Naive thymus-derived CD4-positive, alpha-beta T cell (primary cell): ENCODE measurements around the gene MRPS34. TPM values are rescaled to one million over a fixed set of nuclear protein-coding genes. Genes with fewer than 3 reads are reported as not detected.

ENCODE experiments used
- ATAC-seq: fragments of 150-1000 bp; cut with Tn5 transposase; 2 replicates; pipeline ENCODE4 v1.10.0; 2021; ENCODE audit warnings: mild to moderate bottlenecking, moderate library complexity
- CTCF ChIA-PET: fragments of 350-600 bp; sonication (Branson Sonifier 250); formaldehyde crosslinking; loops from one replicate; lab custom pipeline; 2021; ENCODE audit warnings: antibody characterized with exemption; lab: Charles Lee
- POLR2A ChIA-PET: fragments of 350-600 bp; sonication (Branson Sonifier 250); formaldehyde crosslinking; loops from one replicate; lab custom pipeline; 2021; ENCODE audit warnings: antibody characterized with exemption, inconsistent platforms; lab: Charles Lee
- DNase-seq, 9 donors: peaks; one replicate each; pipeline versions ENCODE4 v3.0.0 to v3.0.0-alpha.2; 2020 to 2022; ENCODE audit warnings: mixed read lengths in 1 of 9
- H3K27ac ChIP-seq: one replicate; pipeline ENCODE4 v1.7.0; 2013; ENCODE audit warnings: mild to moderate bottlenecking, low read depth, low read length, moderate library complexity
- H3K27me3 ChIP-seq, 2 donors: one replicate each; pipeline ENCODE4 v1.7.0; 2013; ENCODE audit warnings: low read length in 2 of 2, mild to moderate bottlenecking in 2 of 2, moderate library complexity in 2 of 2; ENCODE audit not compliant: control insufficient read depth in 2 of 2, insufficient read depth in 2 of 2
- H3K36me3 ChIP-seq, 3 experiments: 1 replicate in 2 of 3; 2 replicates in 1 of 3; pipeline ENCODE4 v1.7.0; 2013; ENCODE audit warnings: low read length in 3 of 3, mild to moderate bottlenecking in 3 of 3, moderate library complexity in 1 of 3; ENCODE audit not compliant: insufficient read depth in 3 of 3, control insufficient read depth in 2 of 3
- H3K4me1 ChIP-seq, 2 donors: one replicate each; pipeline ENCODE4 v1.7.0; 2013; ENCODE audit warnings: low read length in 2 of 2, mild to moderate bottlenecking in 2 of 2, moderate library complexity in 1 of 2; ENCODE audit not compliant: control insufficient read depth in 2 of 2, insufficient read depth in 2 of 2
- H3K4me3 ChIP-seq: 2 replicates; pipeline ENCODE4 v1.7.0; 2013; ENCODE audit warnings: mild to moderate bottlenecking, low read length
- H3K9me3 ChIP-seq, 3 experiments: 1 replicate in 2 of 3; 2 replicates in 1 of 3; pipeline ENCODE4 v1.7.0; 2013; ENCODE audit warnings: low read length in 3 of 3; ENCODE audit not compliant: control insufficient read depth in 2 of 3
- H3K27ac Mint-ChIP-seq, 9 donors: one replicate each; pipeline ENCODE4 v1.8.0; 2020 to 2022; ENCODE audit warnings: mixed read lengths in 9 of 9, mild to moderate bottlenecking in 8 of 9, moderate library complexity in 5 of 9, inconsistent platforms in 2 of 9
- H3K27me3 Mint-ChIP-seq, 5 donors: one replicate each; pipeline ENCODE4 v1.8.0; 2021 to 2022; ENCODE audit warnings: mixed read lengths in 5 of 5, mild to moderate bottlenecking in 1 of 5
- H3K36me3 Mint-ChIP-seq, 5 donors: one replicate each; pipeline ENCODE4 v1.8.0; 2020 to 2022; ENCODE audit warnings: mixed read lengths in 5 of 5, mild to moderate bottlenecking in 3 of 5, inconsistent platforms in 1 of 5
- H3K4me1 Mint-ChIP-seq, 7 donors: one replicate each; pipeline ENCODE4 v1.8.0; 2020 to 2022; ENCODE audit warnings: mixed read lengths in 7 of 7, mild to moderate bottlenecking in 3 of 7, inconsistent platforms in 1 of 7
- H3K4me3 Mint-ChIP-seq, 10 donors: one replicate each; pipeline ENCODE4 v1.8.0; 2020 to 2022; ENCODE audit warnings: mild to moderate bottlenecking in 10 of 10, mixed read lengths in 10 of 10, moderate library complexity in 6 of 10, inconsistent platforms in 2 of 10
- H3K9me3 Mint-ChIP-seq, 11 donors: one replicate each; pipeline ENCODE4 v1.8.0; 2020 to 2022; ENCODE audit warnings: mixed read lengths in 11 of 11, mild to moderate bottlenecking in 4 of 11, inconsistent platforms in 1 of 11, moderate library complexity in 1 of 11
- intact Hi-C, 2 donors: fragments of 100-400 bp; cut with micrococcal nuclease; formaldehyde crosslinking; loops; one replicate each; pipeline ENCODE4 v1.15.1; 2023
- polyA plus RNA-seq, 2 donors: library from polyadenylated mRNA; unstranded; fragments of 300-500 nt; fragmentation: Illumina TruSeq; gene quantifications; one replicate each; pipeline ENCODE4 v1.2.3, GENCODE V29; 2021
- total RNA-seq, 6 experiments: library from RNA in 5 of 6; stranded (reverse) in 5 of 6; gene quantifications; 1 replicate in 5 of 6; 2 replicates in 1 of 6; pipeline ENCODE4 v1.2.3 and lab custom pipeline; 2021 to 2026

Gene MRPS34
- total and polyA plus RNA-seq, 7 experiments from 2014 or later, result 41.6 to 162 (median 60.9) TPM

DNA sequence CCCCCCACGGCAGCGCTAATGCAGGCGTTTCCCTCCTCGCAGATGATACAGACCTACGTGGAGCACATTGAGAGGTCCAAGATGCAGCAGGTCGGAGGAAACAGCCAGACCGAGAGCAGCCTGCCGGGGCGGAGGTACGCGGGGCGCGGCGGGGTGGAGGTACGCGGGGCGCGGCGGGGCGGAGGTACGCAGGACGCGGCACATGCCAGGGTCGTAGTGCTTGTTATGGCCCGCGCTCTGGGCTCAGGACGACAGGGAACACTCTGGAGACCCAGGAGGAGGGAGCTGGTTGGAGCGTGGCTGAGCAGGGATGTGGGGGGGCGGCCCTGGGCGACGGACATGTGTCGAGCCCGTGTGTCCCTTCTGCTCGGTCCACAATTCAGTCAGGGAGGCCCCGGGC lies 43.5 kb downstream of the MRPS34 start:
- no peaks in the 10 kb centered on the region for H3K27me3 Mint-ChIP-seq
- no peak overlapping the region for H3K4me3 ChIP-seq
- intact Hi-C loops, result no loop called here
- no peaks in the 10 kb centered on the region for H3K9me3 Mint-ChIP-seq
- ATAC-seq, result no peak
- ChIA-PET CTCF (no interaction called here), POLR2A (interaction anchor here (0.9 kb wide), 1 partner anchor 24 kb away, joined by 4 read pairs; the partner anchor contains the start of gene MAPK8IP3)
- H3K4me1 Mint-ChIP-seq, result peaks cover 2 to 9% (median 8%) of the 10 kb centered on the region in 7 donors
- H3K9me3 ChIP-seq, result no peaks in the 10 kb centered on the region
- H3K36me3 ChIP-seq, result peaks cover 0 to 85% (median 11%) of the 10 kb centered on the region in 3 experiments
- no peaks in the 10 kb centered on the region for H3K27me3 ChIP-seq
- H3K27ac ChIP-seq, result no peak overlapping the region
- no peak for DNase-seq
- H3K4me3 Mint-ChIP-seq, result no peak overlapping the region
- peaks cover 6 to 19% (median 9%) of the 10 kb centered on the region in 5 donors for H3K36me3 Mint-ChIP-seq
- peak overlapping the region in 1 of 9 donors; percentile 22 for H3K27ac Mint-ChIP-seq
- H3K4me1 ChIP-seq, result no peaks in the 10 kb centered on the region

DNA sequence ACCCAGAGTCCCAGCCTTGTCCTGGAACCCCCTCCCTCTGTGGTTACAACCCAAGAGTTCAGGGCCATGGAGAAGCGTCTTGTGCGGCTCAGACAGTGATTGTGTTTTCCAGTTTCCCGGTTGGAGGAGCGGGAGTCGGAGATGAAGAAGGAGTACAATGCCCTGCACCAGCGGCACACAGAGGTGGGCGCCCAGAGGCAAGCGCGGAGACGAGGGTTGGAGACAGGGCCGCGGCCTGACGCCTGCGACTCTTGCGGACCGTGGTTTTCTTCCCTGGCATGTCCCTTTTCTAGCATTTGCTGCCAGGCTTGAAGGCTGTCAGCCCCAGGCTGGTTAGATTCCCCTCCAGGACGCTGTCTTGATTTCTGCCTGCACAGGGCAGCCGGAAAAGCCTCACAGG lies 43.9 kb downstream of the MRPS34 start:
- ATAC-seq (no peak), DNase-seq (no peak)
- Mint-ChIP-seq H3K36me3 (peaks cover 6 to 18% (median 9%) of the 10 kb centered on the region in 5 donors), H3K4me1 (peaks cover 2 to 9% (median 8%) of the 10 kb centered on the region in 7 donors), H3K9me3 (no peaks in the 10 kb centered on the region), H3K4me3 (no peak overlapping the region), H3K27ac (peak overlapping the region in 2 of 9 donors; percentile 22 to 67), H3K27me3 (no peaks in the 10 kb centered on the region)
- Histone ChIP-seq H3K36me3 (peaks cover 0 to 84% (median 11%) of the 10 kb centered on the region in 3 experiments), H3K27ac (no peak overlapping the region), H3K27me3 (no peaks in the 10 kb centered on the region), H3K4me3 (no peak overlapping the region), H3K4me1 (no peaks in the 10 kb centered on the region), H3K9me3 (no peaks in the 10 kb centered on the region)
- POLR2A ChIA-PET, result no interaction called here
- intact Hi-C loops, result no loop called here
- CTCF ChIA-PET, result no interaction called here

DNA sequence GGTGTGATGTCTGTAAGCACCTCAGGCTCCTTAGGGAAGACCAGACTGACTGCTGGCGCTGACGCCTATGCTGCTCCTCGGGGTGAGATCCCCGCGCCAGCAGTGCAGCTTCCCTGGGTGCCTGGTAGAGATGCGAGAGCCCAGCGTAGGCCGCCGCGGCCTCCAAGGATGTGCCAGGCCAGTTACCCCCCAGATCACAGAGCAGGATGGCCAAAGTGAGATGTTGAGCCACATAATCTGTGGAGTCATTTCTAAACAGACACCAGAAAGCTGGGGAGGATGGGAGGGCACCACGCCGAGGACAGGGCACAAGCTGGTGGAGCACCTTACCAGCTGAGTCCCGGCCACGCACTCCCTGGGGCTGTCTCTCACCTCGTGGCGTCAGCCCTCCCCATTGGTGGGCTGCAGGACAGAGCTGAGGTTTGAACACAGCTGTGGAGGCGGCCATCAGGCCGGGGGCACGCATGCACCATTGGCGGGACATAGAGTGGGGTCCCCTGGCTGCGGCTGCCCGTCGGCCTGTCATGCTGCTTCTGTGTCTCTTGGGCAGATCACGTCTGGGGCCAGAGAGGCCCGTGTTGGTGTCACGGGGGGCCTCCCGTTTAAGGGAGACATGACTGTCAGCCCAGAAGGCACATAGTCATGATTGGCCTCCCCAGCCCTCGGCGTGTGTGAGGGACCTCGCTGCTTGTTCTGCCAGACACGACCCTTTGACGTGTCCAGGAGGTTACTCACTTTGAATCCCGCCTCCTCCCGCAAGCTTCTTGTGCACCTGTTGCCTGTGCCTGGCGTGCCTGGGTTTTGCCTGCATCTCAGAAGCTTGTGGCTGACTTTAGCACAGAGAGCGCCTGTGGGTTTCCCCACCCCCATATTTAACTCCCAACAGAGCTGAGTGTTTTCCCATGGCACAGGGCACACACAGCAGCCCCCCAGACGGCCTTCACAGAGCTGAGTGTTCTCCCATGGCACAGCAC lies 45.0 kb downstream of the MRPS34 start:
- H3K4me3 ChIP-seq, result no peak overlapping the region
- Mint-ChIP-seq H3K36me3 (peaks cover 6 to 18% (median 9%) of the 10 kb centered on the region in 5 donors), H3K27ac (peak overlapping the region in 2 of 9 donors; percentile 19 to 78), H3K4me3 (no peak overlapping the region), H3K27me3 (no peaks in the 10 kb centered on the region), H3K9me3 (no peaks in the 10 kb centered on the region), H3K4me1 (peaks cover 9 to 19% (median 17%) of the 10 kb centered on the region in 7 donors)
- no peaks in the 10 kb centered on the region for H3K27me3 ChIP-seq
- POLR2A ChIA-PET, result interaction anchor here (0.7 kb wide), 1 partner anchor 116 kb away, joined by 3 read pairs; the partner anchor contains the start of genes CRAMP1 and IFT140
- ATAC-seq, result no peak
- intact Hi-C loops, result no loop called here
- no peak for DNase-seq
- H3K9me3 ChIP-seq, result no peaks in the 10 kb centered on the region
- H3K36me3 ChIP-seq, result peaks cover 0 to 73% (median 11%) of the 10 kb centered on the region in 3 experiments
- CTCF ChIA-PET, result no interaction called here
- H3K4me1 ChIP-seq, result peaks cover 9 to 10% of the 10 kb centered on the region in 2 donors
- H3K27ac ChIP-seq, result no peak overlapping the region

DNA sequence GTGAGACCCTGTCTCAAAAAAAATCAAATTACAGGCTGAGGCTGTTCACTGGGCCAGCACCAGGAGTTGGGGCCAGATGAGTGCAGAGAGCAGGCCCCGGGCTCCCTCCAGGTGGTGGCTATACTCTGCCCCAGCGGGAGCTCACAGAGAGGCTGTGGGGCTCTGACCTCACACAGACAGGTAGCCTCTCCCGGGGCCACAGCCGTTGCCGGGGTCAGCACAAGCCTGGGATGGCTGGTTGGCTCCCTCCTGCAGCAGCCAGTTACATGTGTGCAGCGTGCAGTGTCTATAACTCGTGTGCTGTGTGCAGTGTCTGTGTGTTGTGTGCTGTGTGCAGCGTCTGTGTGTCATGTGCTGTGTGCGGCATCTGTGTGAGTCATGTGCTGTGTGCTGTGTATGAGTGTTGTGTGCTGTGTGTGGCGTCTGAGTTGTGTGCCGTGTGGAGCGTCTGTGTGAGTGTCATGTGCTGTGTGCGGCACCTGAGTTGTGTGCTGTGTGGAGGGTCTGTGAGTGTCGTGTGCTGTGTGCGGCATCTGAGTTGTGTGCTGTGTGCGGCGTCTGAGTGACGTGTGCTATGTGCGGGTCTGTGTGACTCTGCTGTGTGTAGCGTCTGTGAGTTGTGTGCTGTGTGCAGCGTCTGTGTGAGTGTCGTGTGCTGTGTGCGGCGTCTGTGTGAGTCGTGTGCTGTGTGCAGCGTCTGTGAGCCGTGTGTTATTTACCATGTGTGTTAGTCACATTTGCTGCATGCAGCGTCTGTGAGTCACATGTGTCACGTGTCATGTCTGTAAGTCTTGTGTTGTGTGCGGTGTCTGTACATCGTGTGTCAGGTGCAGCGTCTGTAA lies 46.1 kb downstream of the MRPS34 start:
- H3K27me3 Mint-ChIP-seq, result no peaks in the 10 kb centered on the region
- H3K9me3 Mint-ChIP-seq, result no peaks in the 10 kb centered on the region
- H3K36me3 Mint-ChIP-seq, result peaks cover 6 to 15% (median 9%) of the 10 kb centered on the region in 5 donors
- H3K9me3 ChIP-seq, result no peaks in the 10 kb centered on the region
- CTCF ChIA-PET, result no interaction called here
- H3K27me3 ChIP-seq, result no peaks in the 10 kb centered on the region
- peaks cover 16 to 27% (median 24%) of the 10 kb centered on the region in 7 donors for H3K4me1 Mint-ChIP-seq
- intact Hi-C loops, result no loop called here
- ATAC-seq (no peak), DNase-seq (no peak)
- H3K27ac ChIP-seq, result no peak overlapping the region
- H3K4me3 Mint-ChIP-seq, result no peak overlapping the region
- H3K36me3 ChIP-seq, result peaks cover 0 to 63% (median 11%) of the 10 kb centered on the region in 3 experiments
- no peak overlapping the region for H3K4me3 ChIP-seq
- peaks cover 16 to 18% of the 10 kb centered on the region in 2 donors for H3K4me1 ChIP-seq
- POLR2A ChIA-PET, result interaction anchor here (1.0 kb wide), 1 partner anchor 46 kb away, joined by 3 read pairs; the partner anchor contains the start of genes EME2 and MRPS34
- H3K27ac Mint-ChIP-seq, result peak overlapping the region in 5 of 9 donors; percentile 2 to 78 (median 35)

GRCh38 chr16:1724491-1724890 lies 48.4 kb downstream of the MRPS34 start:
- no peak overlapping the region for H3K27ac ChIP-seq
- Mint-ChIP-seq H3K4me1 (peaks cover 27 to 45% (median 35%) of the 10 kb centered on the region in 7 donors), H3K27ac (no peak overlapping the region), H3K27me3 (no peaks in the 10 kb centered on the region), H3K36me3 (peaks cover 6 to 13% (median 9%) of the 10 kb centered on the region in 5 donors), H3K9me3 (no peaks in the 10 kb centered on the region), H3K4me3 (no peak overlapping the region)
- peaks cover 17 to 28% of the 10 kb centered on the region in 2 donors for H3K4me1 ChIP-seq
- intact Hi-C loops, result no loop called here
- no peaks in the 10 kb centered on the region for H3K27me3 ChIP-seq
- CTCF ChIA-PET, result no interaction called here
- H3K36me3 ChIP-seq, result peaks cover 0 to 45% (median 8%) of the 10 kb centered on the region in 3 experiments
- no peaks in the 10 kb centered on the region for H3K9me3 ChIP-seq
- POLR2A ChIA-PET, result no interaction called here
- H3K4me3 ChIP-seq, result no peak overlapping the region
- no peak for DNase-seq
- no peak for ATAC-seq
